Activated B cell treated with CpG ODN at 0.5 μM for 24 hours (primary cell): Measurements from ENCODE around the gene PIK3R4. TPM values are rescaled to one million over a fixed set of nuclear protein-coding genes. Genes with fewer than 3 reads are reported as not detected.

Source experiments
- ATAC-seq: fragments of 200-7000 bp; cut with Tn5 transposase; one replicate; pipeline ENCODE4 v1.10.0; 2021; ENCODE audit warnings: low read depth, mild to moderate bottlenecking, moderate library complexity
- CTCF ChIA-PET: fragments of 350-600 bp; sonication (Branson Sonifier 250); formaldehyde crosslinking; loops from one replicate; lab custom pipeline; 2021; ENCODE audit warnings: antibody characterized with exemption; lab: Charles Lee
- POLR2A ChIA-PET: fragments of 350-600 bp; sonication (Branson Sonifier 250); formaldehyde crosslinking; loops from one replicate; lab custom pipeline; 2021; ENCODE audit warnings: antibody characterized with exemption; lab: Charles Lee
- DNase-seq: peaks from one replicate; pipeline ENCODE4 v3.0.0; 2022
- H3K27ac Mint-ChIP-seq: one replicate; pipeline ENCODE4 v1.8.0; 2020; ENCODE audit warnings: mixed read lengths
- H3K27me3 Mint-ChIP-seq: one replicate; pipeline ENCODE4 v1.8.0; 2021; ENCODE audit warnings: mixed read lengths
- H3K36me3 Mint-ChIP-seq: one replicate; pipeline ENCODE4 v1.8.0; 2021; ENCODE audit warnings: low read depth, mixed read lengths
- H3K4me1 Mint-ChIP-seq: one replicate; pipeline ENCODE4 v1.8.0; 2021; ENCODE audit warnings: mixed read lengths
- H3K4me3 Mint-ChIP-seq: one replicate; pipeline ENCODE4 v1.8.0; 2020; ENCODE audit warnings: mild to moderate bottlenecking, mixed read lengths
- H3K9me3 Mint-ChIP-seq: one replicate; pipeline ENCODE4 v1.8.0; 2020; ENCODE audit warnings: mixed read lengths
- CTCF ChIP-seq: fragments of 200-600 bp; IDR thresholded peaks from one replicate; pipeline ENCODE4 v1.8.0; 2022; ENCODE audit warnings: antibody characterized with exemption, mild to moderate bottlenecking
- intact Hi-C: fragments of 100-400 bp; cut with micrococcal nuclease; formaldehyde crosslinking; loops from one replicate; pipeline ENCODE4 v1.15.1; 2024
- total RNA-seq: library from RNA; stranded (reverse); gene quantifications from 2 replicates; pipeline ENCODE4 v1.2.3, GENCODE V29; 2022

PIK3R4 gene
- total RNA-seq, 1 donor from 2014 or later = 32.4 TPM

- no peak overlapping the region for H3K27ac Mint-ChIP-seq
- ChIA-PET POLR2A (interaction anchor here (0.6 to 4.2 kb wide), 3 partner anchors 14 to 1068 kb away, joined by 3 to 42 read pairs (median 5); partner anchors contain the start of gene ATP2C1), CTCF (interaction anchor here (0.8 kb wide), 1 partner anchor 144 kb away, joined by 4 read pairs; the partner anchor contains the start of gene ATP2C1)
- intact Hi-C loops = loop anchor here (5.0 to 10.0 kb wide), 4 partner anchors 634 to 1973 kb away; partner anchors contain the start of genes DNAJC13, NPHP3 and TMCC1
- no peak for ATAC-seq
- no peaks in the 10 kb centered on the region for H3K9me3 Mint-ChIP-seq
- H3K4me1 Mint-ChIP-seq = peaks cover 31% of the 10 kb centered on the region
- peaks cover 16% of the 10 kb centered on the region for H3K36me3 Mint-ChIP-seq
- no peaks in the 10 kb centered on the region for H3K27me3 Mint-ChIP-seq
- TF ChIP-seq CTCF = no peak
- H3K4me3 Mint-ChIP-seq = no peak overlapping the region
- DNase-seq = no peak
These were observed 2.4 kb upstream of the PIK3R4 start for GRCh38 chr3:130748981-130749380.

- Mint-ChIP-seq H3K27me3 (no peaks in the 10 kb centered on the region), H3K4me3 (peak overlapping the region; percentile 87), H3K36me3 (peaks cover 22% of the 10 kb centered on the region), H3K27ac (peak overlapping the region; percentile 91), H3K9me3 (no peaks in the 10 kb centered on the region), H3K4me1 (peaks cover 36% of the 10 kb centered on the region)
- ChIA-PET CTCF (interaction anchor here (0.8 kb wide), 1 partner anchor 145 kb away, joined by 4 read pairs; the partner anchor contains the start of gene ATP2C1), POLR2A (interaction anchor here (0.6 to 4.2 kb wide), 2 partner anchors 145 to 1068 kb away, joined by 5 to 42 read pairs; partner anchors contain the start of gene ATP2C1)
- intact Hi-C loops = loop anchor here (5.0 to 10.0 kb wide), 4 partner anchors 634 to 1974 kb away; partner anchors contain the start of genes DNAJC13, NPHP3 and TMCC1
- DNase-seq (no peak), ATAC-seq (no peak)
- TF ChIP-seq CTCF = no peak
These were observed 1.8 kb upstream of the PIK3R4 start for GRCh38 chr3:130748467-130748861.

GRCh38 chr3:130743354-130743753 lies 3.3 kb downstream of the PIK3R4 start:
- ChIA-PET CTCF (interaction anchor here (1.1 kb wide), 1 partner anchor 150 kb away, joined by 4 read pairs; the partner anchor contains the start of gene ATP2C1), POLR2A (interaction anchor here (0.5 to 0.6 kb wide), 2 partner anchors 176 to 182 kb away, joined by 7 read pairs; no protein-coding TSS in a partner anchor)
- no peak overlapping the region for H3K4me3 Mint-ChIP-seq

GRCh38 chr3:130741946-130742610 lies 4.6 kb downstream of the PIK3R4 start:
- Mint-ChIP-seq H3K27me3 (no peaks in the 10 kb centered on the region), H3K4me1 (peaks cover 63% of the 10 kb centered on the region), H3K4me3 (peak overlapping the region; percentile 12), H3K27ac (no peak overlapping the region), H3K9me3 (no peaks in the 10 kb centered on the region), H3K36me3 (peaks cover 65% of the 10 kb centered on the region)
- POLR2A ChIA-PET = interaction anchor here (1.3 kb wide), 1 partner anchor 10 kb away, joined by 3 read pairs; no protein-coding TSS in a partner anchor
- intact Hi-C loops = loop anchor here (10.0 kb wide), 1 partner anchor 627 kb away; no protein-coding TSS in a partner anchor
- TF ChIP-seq CTCF = no peak
- DNase-seq = no peak
- no peak for ATAC-seq
- CTCF ChIA-PET = no interaction called here

More at GRCh38 chr3:130743354-130743753, 3.3 kb downstream of the PIK3R4 start:
- TF ChIP-seq CTCF = no peak
- Mint-ChIP-seq H3K36me3 (peaks cover 59% of the 10 kb centered on the region), H3K4me1 (peaks cover 64% of the 10 kb centered on the region), H3K27me3 (no peaks in the 10 kb centered on the region), H3K27ac (no peak overlapping the region), H3K9me3 (no peaks in the 10 kb centered on the region)
- DNase-seq = no peak
- intact Hi-C loops = loop anchor here (10.0 kb wide), 1 partner anchor 629 kb away; no protein-coding TSS in a partner anchor
- no peak for ATAC-seq

- no peaks in the 10 kb centered on the region for H3K9me3 Mint-ChIP-seq
- peaks cover 76% of the 10 kb centered on the region for H3K36me3 Mint-ChIP-seq
- TF ChIP-seq CTCF = no peak
- DNase-seq (no peak), ATAC-seq (no peak)
- H3K4me1 Mint-ChIP-seq = peaks cover 47% of the 10 kb centered on the region
- no peak overlapping the region for H3K4me3 Mint-ChIP-seq
- H3K27ac Mint-ChIP-seq = no peak overlapping the region
- H3K27me3 Mint-ChIP-seq = no peaks in the 10 kb centered on the region
- intact Hi-C loops = loop anchor here (10.0 kb wide), 1 partner anchor 625 kb away; no protein-coding TSS in a partner anchor
- POLR2A ChIA-PET = no interaction called here
- CTCF ChIA-PET = no interaction called here
These were observed 6.8 kb downstream of the PIK3R4 start for GRCh38 chr3:130739848-130740247.
